ENCODE measurements around the gene RNF135.
A peak's percentile ranks its signal among the peaks of the same experiment; 100 is the strongest.
"Not testable (repeated sequence)": the region's sequence is repeated elsewhere in the genome, so short reads cannot be mapped to it uniquely, and the experiment has no call there.

Gene RNF135, protein sequence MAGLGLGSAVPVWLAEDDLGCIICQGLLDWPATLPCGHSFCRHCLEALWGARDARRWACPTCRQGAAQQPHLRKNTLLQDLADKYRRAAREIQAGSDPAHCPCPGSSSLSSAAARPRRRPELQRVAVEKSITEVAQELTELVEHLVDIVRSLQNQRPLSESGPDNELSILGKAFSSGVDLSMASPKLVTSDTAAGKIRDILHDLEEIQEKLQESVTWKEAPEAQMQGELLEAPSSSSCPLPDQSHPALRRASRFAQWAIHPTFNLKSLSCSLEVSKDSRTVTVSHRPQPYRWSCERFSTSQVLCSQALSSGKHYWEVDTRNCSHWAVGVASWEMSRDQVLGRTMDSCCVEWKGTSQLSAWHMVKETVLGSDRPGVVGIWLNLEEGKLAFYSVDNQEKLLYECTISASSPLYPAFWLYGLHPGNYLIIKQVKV

GRCh38 chr17:30970831-30971567, at the start of gene RNF135:
TSS of gene RNF135 (plus strand) at chr17:30971039. CDS start at chr17:30971074, 35 bp downstream.
- DNase-seq (ENCODE audit: low read depth in 3 of 3, low spot score in 1 of 3) = peak in 2 of 3 donors; percentile 21 to 37

DNA sequence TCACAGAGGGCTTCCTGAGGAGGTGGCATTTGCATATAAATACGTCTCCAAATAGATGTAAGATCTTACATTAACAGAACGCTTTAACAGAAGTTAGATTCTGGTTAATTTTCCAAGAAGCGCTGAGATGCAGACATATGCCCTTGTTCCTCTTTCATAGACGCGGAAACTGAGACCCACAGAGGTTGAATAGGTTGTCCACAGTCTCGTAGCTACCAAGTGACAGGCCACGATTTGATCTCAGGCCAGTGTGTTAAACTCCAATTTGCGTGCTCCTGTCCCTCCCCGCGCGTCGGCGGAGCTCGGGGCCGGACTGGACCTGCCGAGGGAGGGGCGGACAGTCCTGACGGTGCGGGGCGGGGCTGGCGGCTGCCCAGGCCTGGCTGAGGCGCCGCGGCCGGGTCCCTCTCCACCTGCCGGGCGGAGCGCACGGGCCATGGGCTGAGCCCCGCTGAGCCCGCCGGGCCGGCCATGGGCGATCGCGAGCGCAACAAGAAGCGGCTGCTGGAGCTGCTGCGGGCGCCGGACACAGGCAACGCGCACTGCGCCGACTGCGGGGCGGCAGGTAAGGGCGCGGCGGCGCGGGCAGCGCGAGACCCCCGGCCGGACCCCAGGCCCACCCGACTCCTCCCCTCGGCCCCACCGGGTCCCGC, 49.2 kb upstream of the RNF135 start, which contains the start of gene ADAP2:
TSS of gene ADAP2 (plus strand) at position 402 of the 653 bp plus-strand sequence. CDS start at position 472, 70 bp downstream.
- no peak for DNase-seq (ENCODE audit: low read depth in 3 of 3, low spot score in 1 of 3)

DNA sequence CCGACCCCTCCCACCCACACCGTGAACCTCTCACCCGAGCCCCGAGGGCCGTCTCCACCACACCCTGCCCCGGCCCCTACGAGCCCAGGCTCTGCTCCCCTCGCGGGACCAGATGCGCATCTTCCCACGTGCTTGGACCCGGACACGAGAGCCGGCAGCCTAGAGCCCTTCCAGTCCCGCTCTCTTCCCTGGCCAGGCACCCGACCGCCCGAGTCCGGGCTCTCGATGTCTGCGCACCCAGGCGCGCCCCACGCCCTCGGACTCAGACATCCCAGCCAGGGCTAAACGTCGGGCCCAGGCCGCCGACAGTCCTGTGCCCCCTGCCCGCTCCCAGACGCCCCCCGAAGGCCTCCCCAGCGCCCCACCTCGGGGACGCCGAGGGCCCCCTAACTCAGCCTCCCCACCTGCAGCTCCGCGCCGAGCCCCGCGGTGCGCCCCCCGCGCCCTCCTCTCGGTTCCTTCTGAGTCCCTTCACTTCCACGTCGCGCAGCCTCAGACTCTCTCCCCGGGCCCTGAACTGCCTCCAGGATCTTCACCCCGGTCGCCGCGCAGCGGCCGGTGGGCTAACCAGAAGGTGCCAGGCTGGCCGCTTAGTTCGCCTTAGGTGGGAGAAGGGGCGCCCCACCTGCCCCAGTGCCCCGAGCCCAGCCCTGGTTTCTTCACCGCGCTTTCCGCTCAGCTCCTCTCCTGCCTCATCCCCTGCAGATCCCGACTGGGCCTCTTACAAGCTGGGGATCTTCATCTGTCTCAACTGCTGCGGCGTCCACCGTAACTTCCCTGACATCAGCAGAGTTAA, 48.4 kb upstream of the RNF135 start:
- DNase-seq (ENCODE audit: low read depth in 3 of 3, low spot score in 1 of 3) = no peak

- no peak for DNase-seq (ENCODE audit: low read depth in 3 of 3, low spot score in 1 of 3)
Observed at GRCh38 chr17:30924341-30924740, 46.5 kb upstream of the RNF135 start.

DNA sequence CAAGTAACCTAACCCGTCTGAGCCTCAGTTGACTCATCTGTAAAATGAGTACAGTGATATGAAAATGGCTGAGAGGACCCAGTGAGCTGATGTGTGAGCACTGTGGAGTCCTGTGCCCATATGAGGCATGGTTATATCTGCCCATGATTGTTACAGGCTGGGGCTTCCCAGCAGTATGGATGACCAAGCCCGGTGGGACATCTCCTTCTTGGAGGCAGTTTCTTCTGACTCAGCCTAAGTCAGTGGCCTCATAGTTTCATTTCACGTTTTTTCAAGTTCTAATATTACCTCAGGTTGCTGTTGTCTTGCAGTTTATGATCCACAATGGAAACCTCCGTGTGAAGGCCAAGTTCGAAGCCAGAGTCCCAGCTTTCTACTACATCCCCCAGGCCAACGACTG, 44.3 kb upstream of the RNF135 start:
- no peak for DNase-seq (ENCODE audit: low read depth in 3 of 3, low spot score in 1 of 3)

DNA sequence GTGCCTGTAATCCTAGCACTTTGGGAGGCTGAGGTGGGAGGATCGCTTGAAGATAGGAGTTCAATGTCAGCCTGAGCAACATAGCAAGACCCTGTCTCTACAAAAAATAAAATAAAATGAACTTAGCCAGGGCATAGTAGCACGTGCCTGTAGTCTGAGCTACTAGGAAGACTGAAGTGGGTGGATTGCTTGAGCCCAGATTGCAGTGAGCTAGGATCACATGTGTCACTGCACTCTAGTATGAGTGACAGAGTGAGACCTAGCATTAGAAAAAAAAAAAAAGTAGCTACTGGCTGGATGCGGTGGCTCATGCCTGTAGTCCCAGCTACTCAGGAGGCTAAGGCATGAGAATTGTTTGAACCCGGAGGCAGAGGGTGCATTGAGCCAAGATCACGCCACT, 43.1 kb upstream of the RNF135 start:
- no peak for DNase-seq (ENCODE audit: low read depth in 3 of 3, low spot score in 1 of 3)

- no peak for DNase-seq (ENCODE audit: low read depth in 3 of 3, low spot score in 1 of 3)
Observed at GRCh38 chr17:30928584-30928983, 42.3 kb upstream of the RNF135 start.

DNA sequence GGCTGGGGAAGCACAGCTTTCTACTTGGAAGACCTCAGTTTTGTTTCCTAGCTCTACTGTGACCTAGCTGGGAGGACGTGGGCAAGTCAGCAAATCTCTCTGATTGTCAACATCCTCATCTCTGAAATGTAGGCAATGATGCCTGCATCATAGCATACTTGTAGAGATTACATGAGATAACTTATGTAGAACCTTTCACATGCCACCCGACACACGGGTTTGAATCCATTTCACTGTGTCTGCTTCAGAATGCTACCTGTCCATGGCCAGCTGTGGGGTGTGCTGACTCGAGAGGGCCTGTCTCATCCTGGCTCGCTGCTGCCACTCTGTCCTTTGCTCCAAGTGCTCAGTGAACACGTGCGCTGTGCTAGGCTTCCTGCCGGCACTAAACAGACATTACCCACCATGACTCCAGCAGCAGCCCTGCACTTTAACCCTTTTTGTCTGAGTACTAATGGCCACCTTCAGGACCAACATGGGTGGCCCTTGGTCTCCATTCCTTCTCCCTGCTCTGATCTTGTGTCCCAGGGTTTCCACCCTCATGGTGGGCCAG, 41.7 kb upstream of the RNF135 start:
- no peak for DNase-seq (ENCODE audit: low read depth in 3 of 3, low spot score in 1 of 3)

DNA sequence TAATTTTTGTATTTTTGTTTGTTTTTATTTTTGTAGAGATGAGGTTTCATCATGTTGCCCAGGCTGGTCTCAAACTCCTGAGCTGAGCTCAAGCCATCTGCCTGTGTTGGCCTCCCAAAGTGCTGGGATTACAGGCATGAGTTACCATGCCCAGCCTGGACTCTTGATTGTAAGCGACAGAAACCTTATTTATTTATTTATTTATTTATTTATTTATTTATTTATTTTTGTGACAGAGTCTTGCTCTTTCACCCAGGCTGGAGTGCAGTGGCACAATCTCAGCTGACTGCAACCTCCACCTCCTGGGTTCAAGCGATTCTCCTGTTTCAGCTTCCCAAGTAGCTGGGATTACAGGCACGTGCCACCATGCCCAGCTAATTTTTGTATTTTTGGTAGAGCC, 41.0 kb upstream of the RNF135 start:
- DNase-seq (ENCODE audit: low read depth in 3 of 3, low spot score in 1 of 3) = not testable (repeated sequence)

DNA sequence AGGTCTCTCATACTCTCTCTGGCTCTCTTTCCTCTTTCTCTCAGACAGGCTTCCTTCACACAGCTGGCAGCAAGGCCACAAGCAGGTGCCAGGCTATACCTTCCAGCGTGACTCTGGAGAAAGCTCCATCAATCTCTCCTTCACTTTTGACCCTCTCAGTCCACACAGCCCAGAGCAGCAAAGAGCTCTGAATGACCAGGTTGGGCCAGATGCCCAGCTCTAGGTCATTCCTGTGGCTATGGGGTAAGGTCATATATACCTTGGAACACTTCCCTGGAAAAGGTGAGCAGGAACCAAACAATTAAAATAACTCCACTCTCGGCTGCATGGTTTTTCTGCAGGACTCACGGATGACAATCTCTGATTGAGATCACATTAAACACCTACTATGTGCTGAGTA, 40.3 kb upstream of the RNF135 start:
- no peak for DNase-seq (ENCODE audit: low read depth in 3 of 3, low spot score in 1 of 3)

DNA sequence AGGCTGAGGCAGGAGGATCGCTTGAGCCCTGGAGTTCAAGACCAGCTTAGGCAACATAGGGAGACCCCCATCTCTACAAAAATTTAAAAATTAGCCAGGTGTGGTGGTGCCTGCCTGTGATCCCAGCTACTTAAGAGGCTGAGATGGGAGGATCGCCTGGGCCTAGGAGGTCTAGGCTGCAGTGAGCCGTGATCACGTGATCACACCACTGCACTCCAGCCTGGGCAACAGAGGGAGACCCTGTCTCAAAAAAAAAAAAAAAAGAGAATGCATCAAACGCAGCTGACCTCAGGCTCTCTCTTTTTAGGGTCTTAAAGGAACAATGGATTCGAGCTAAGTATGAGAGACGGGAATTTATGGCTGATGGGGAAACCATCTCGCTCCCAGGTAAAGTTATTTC, 39.3 kb upstream of the RNF135 start:
- not testable (repeated sequence) for DNase-seq (ENCODE audit: low read depth in 3 of 3, low spot score in 1 of 3)

DNA sequence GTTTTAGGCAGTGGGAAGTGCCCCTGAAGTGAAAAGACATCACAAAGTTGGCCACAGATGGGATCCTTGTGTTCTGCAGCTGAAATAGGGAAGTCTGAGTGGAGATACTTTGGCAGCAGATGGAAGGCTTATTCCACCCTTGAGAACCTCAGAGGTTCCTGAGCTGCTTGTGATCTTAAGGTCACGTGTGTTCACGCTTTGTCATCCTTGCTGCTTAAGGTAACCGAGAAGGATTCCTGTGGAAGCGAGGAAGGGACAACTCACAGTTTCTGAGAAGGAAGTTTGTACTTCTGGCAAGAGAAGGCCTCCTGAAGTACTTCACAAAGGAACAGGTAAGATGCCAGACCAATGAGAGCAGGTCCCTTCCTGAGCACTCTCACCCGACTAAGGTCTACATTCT, 36.9 kb upstream of the RNF135 start:
- DNase-seq (ENCODE audit: low read depth in 3 of 3, low spot score in 1 of 3) = no peak

- no peak for DNase-seq (ENCODE audit: low read depth in 3 of 3, low spot score in 1 of 3)
Observed at GRCh38 chr17:30939051-30939689, 31.7 kb upstream of the RNF135 start.

- no peak for DNase-seq (ENCODE audit: low read depth in 3 of 3, low spot score in 1 of 3)
Observed at GRCh38 chr17:30942308-30943079, 28.3 kb upstream of the RNF135 start.

DNA sequence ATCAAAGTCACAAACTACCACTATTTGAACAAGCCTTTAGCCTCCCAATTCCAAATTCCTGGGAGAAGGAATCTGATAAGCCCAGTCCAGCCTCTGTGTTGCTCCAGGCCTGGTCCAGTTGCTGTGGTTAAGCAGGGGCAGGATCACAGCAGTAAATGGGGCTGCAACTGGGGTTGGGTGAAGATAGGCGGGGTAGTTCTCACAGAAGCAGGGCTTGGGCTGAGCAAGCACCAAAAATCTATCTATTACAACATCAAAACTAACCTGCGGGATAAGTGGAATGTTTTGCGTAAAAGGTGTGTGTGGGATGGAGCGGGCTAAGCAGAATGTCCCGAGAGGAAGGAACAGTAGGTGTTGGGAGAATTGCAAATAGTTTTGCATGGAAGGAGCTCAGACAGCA, 23.0 kb upstream of the RNF135 start:
- DNase-seq (ENCODE audit: low read depth in 3 of 3, low spot score in 1 of 3) = no peak

DNA sequence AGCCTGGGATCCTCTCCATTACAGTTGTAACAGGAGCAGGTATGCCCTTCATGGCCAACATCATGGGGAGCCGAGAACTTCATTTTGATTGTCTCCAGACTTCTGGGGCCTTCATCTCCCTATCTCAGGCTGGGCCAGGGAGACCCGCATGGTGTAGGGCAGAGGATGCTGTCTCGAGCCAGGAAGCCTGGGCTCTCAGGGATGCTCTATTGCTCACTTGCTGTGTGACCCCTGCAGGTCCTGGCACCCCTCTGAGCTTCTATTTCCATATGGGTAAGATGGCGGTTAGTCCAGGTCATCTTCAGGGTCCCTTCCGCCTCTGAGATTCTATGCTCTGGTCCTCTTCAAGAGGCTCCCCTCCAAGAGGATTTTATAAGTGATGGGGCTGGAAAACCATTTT, 20.6 kb upstream of the RNF135 start:
- no peak for DNase-seq (ENCODE audit: low read depth in 3 of 3, low spot score in 1 of 3)

DNA sequence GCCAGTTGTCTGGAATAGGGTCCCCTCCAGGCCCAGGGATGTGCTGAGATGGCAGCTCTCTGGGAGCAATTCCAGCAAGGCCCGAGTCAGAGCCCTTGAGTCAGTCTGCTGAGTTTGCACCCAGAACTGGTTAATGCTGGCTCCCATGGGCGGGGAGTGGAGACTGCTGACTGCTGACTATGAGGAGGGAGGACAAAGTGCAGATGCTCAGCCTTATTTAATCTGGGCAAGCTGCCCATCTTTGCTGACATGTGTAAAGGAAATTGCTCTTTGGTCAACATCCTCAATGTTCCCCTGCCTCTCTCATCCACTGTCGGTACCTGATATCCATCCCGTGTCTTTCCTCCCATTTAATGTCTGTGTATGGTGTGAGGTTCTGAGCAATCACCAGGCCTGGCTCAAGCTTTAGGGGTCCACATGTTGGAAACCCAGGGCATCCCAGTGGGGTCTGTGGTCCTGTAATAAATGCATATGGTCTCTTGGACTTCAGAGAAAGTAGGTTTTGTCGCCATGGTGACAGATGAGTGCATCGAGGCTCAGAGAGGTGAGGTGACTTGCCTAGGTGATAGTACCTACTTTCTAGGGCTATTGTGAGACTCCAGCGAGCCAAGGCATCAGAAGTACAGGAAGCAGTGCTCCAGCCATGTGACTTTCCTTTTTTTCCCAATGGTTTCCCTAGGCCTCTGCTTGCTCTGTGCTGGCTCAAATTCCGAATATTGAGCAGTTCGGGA, 20.0 kb upstream of the RNF135 start:
- no peak for DNase-seq (ENCODE audit: low read depth in 3 of 3, low spot score in 1 of 3)

DNA sequence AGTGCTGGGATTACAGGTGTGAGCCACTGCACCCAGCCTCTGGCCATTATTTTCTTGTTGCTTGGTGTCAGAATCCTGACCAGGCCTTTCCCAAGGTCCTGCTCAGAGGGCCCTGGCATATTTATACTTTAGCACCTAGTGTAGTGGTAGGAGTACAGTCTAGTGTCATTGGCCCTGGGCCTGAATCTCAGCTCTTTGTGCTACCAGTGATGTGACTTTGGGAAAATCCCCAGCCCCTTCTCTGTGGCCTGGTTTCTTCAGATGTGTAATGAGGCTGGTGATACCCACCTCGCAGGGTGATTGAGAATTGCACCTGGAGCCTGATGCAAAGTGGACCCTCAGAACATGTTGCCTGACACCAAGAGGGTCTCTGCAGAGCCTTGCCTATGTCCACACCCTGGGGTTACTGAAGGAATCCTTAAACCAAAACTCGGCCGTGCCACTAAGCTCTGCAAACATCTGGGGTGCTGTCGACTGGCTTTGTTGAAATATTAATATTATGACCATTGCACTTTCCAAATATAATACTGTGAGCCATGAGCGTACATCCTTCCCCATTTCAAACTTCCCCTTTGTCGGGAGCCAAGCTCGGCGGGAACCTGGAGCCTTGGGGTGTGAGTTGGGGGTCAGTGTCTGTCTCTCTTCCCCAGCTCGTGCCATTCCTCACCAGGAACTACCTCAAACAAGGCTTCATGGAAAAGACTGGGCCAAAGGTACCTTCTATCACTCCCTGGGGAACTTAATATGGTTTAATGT, 18.0 kb upstream of the RNF135 start:
- DNase-seq (ENCODE audit: low read depth in 3 of 3, low spot score in 1 of 3) = no peak

Measured in stimulated activated CD4-positive, alpha-beta T cell treated with anti-CD3 and anti-CD28 coated beads, TNF-alpha, amount 100 ng/mL, for 1 hour (primary cell).